GM21825 (cell line): ENCODE results near the gene VWA8.
"Not testable (repeated sequence)": the region's sequence is repeated elsewhere in the genome, so short reads cannot be mapped to it uniquely, and the experiment has no call there.

Experiments used
- ATAC-seq: cut with Tn5 transposase; IDR thresholded peaks from one replicate; pipeline ENCODE4 v1.9.1; 2021; ENCODE audit warnings: mild to moderate bottlenecking, moderate library complexity; ENCODE audit not compliant: unreplicated experiment

Gene VWA8

GRCh38 chr13:41811588-41812021 lies 149.3 kb downstream of the VWA8 start:
- ATAC-seq, result no peak

- ATAC-seq, result no peak
Measured at GRCh38 chr13:41809962-41810361, 150.9 kb downstream of the VWA8 start.

- not testable (repeated sequence) for ATAC-seq
Measured at GRCh38 chr13:41803445-41803735, 157.5 kb downstream of the VWA8 start.

- ATAC-seq, result no peak
Measured at GRCh38 chr13:41802684-41803444, 158.0 kb downstream of the VWA8 start.

- ATAC-seq, result no peak
Measured at GRCh38 chr13:41802043-41802683, 158.7 kb downstream of the VWA8 start.

GRCh38 chr13:41791056-41791455 lies 169.9 kb downstream of the VWA8 start:
- ATAC-seq, result no peak

- no peak for ATAC-seq
Measured at GRCh38 chr13:41788552-41788951, 172.4 kb downstream of the VWA8 start.

- ATAC-seq, result no peak
Measured at GRCh38 chr13:41785402-41786172, 175.3 kb downstream of the VWA8 start.

- no peak for ATAC-seq
Measured at GRCh38 chr13:41782086-41782485, 178.8 kb downstream of the VWA8 start.

GRCh38 chr13:41780715-41781706 lies 179.9 kb downstream of the VWA8 start:
- ATAC-seq, result no peak

GRCh38 chr13:41775251-41775650 lies 185.7 kb downstream of the VWA8 start:
- ATAC-seq, result no peak

- ATAC-seq, result no peak
Measured at GRCh38 chr13:41774605-41775218, 186.2 kb downstream of the VWA8 start.

GRCh38 chr13:41767801-41768200 lies 193.1 kb downstream of the VWA8 start:
- ATAC-seq, result no peak

GRCh38 chr13:41766439-41766838 lies 194.5 kb downstream of the VWA8 start:
- ATAC-seq, result no peak

GRCh38 chr13:41765813-41766212 lies 195.1 kb downstream of the VWA8 start:
- ATAC-seq, result no peak

- no peak for ATAC-seq
Measured at GRCh38 chr13:41765020-41765419, 195.9 kb downstream of the VWA8 start.

- no peak for ATAC-seq
Measured at GRCh38 chr13:41764558-41764957, 196.4 kb downstream of the VWA8 start.

- no peak for ATAC-seq
Measured at GRCh38 chr13:41763782-41764181, 197.1 kb downstream of the VWA8 start.

- ATAC-seq, result no peak
Measured at GRCh38 chr13:41762796-41763195, 198.1 kb downstream of the VWA8 start.

- no peak for ATAC-seq
Measured at GRCh38 chr13:41756198-41756880, 204.6 kb downstream of the VWA8 start.
